ENCODE results near the gene DSCAM.

GRCh38 chr21:40613546-40614030, 233.4 kb downstream of the DSCAM start:
- no peak for TF ChIP-seq CTCF (IDR thresholded peaks at IDR 0.05)
- TF ChIP-seq POLR2A (IDR thresholded peaks at IDR 0.05) = no peak
